GM12878 (cell line): ENCODE measurements around the gene SMARCD3. TPM values are rescaled to one million over a fixed set of nuclear protein-coding genes. Genes with fewer than 3 reads are reported as not detected.

Experiments
- ATAC-seq: fragments of 200-7000 bp; cut with Tn5 transposase; 3 replicates; pipeline ENCODE4 v1.9.1; 2020; ENCODE audit warnings: mild to moderate bottlenecking, moderate library complexity
- Bru-seq: library from RNA; stranded (reverse); fragments of 400-500 nt; gene quantifications from one replicate; lab custom pipeline; 2021; lab: Mats Ljungman, UMichigan
- BruChase-seq, 2 experiments: library from RNA; stranded (reverse); fragments of 400-500 nt; gene quantifications; one replicate each; lab custom pipeline; 2021; lab: Mats Ljungman, UMichigan
- BruUV-seq: library from RNA; stranded (reverse); fragments of 400-500 nt; replicated peaks from 2 replicates; lab custom pipeline; 2021; lab: Mats Ljungman, UMichigan
- CTCF ChIA-PET: fragments of 300-600 bp; sonication (Branson Sonifier 250); formaldehyde crosslinking; extraction: SDS; loops from one replicate; lab custom pipeline; 2021; ENCODE audit warnings: inconsistent platforms; lab: Yijun Ruan, JAX
- POLR2A ChIA-PET: fragments of 350-600 bp; formaldehyde crosslinking; extraction: SDS; loops from one replicate; lab custom pipeline; 2021; ENCODE audit warnings: inconsistent platforms; lab: Charles Lee
- RAD21 ChIA-PET: fragments of 300-600 bp; sonication (Branson Sonifier 250); formaldehyde crosslinking; loops from one replicate; lab custom pipeline; 2023; ENCODE audit warnings: antibody characterized with exemption; ENCODE audit not compliant: unreplicated experiment; lab: Charles Lee
- SMC1A ChIA-PET: fragments of 300-600 bp; sonication (Branson Sonifier 250); formaldehyde crosslinking; loops from one replicate; lab custom pipeline; 2023; ENCODE audit not compliant: unreplicated experiment, uncharacterized antibody; lab: Charles Lee
- DNase-seq: peaks from one replicate; pipeline ENCODE4 v3.0.0-alpha.2; 2011; ENCODE audit warnings: low read depth, low spot score
- FAIRE-seq: peaks from 3 replicates; lab custom pipeline; 2011; peaks lifted over from hg19 to GRCh38; lab: Jason Lieb, UNC
- H2AFZ ChIP-seq: 2 replicates; pipeline ENCODE4 v1.6.0; 2011; ENCODE audit warnings: low read depth, low read length, control low read depth; ENCODE audit not compliant: control insufficient read depth
- H3K27ac ChIP-seq: 2 replicates; pipeline ENCODE4 v1.5.1; 2011; ENCODE audit warnings: control low read depth; ENCODE audit not compliant: control insufficient read depth, insufficient read depth
- H3K27me3 ChIP-seq, 2 experiments: replicated peaks in 1 of 2; 2 replicates each; pipeline versions ENCODE4 v1.6.0 to v1.6.1; 2011; ENCODE audit warnings: low read length in 1 of 2; ENCODE audit not compliant: control insufficient read depth in 2 of 2, insufficient read depth in 2 of 2
- H3K36me3 ChIP-seq, 2 experiments: 2 replicates each; pipeline ENCODE4 v1.5.1; 2011; ENCODE audit warnings: low read length in 1 of 2; ENCODE audit not compliant: control insufficient read depth in 2 of 2, insufficient read depth in 2 of 2
- H3K4me1 ChIP-seq: 2 replicates; pipeline ENCODE4 v1.6.1; 2011; ENCODE audit warnings: mild to moderate bottlenecking, low read length, moderate library complexity, mixed read lengths; ENCODE audit not compliant: control insufficient read depth, insufficient read depth
- H3K4me2 ChIP-seq: 2 replicates; pipeline ENCODE4 v1.6.0; 2011; ENCODE audit warnings: control low read depth; ENCODE audit not compliant: control insufficient read depth, insufficient read depth
- H3K4me3 ChIP-seq: fragments of 200-600 bp; sonication (generic); 2 replicates; pipeline ENCODE4 v1.5.1; 2016
- H3K79me2 ChIP-seq: 2 replicates; pipeline ENCODE4 v1.6.0; 2011; ENCODE audit warnings: low read length; ENCODE audit not compliant: control insufficient read depth, insufficient read depth
- H3K9ac ChIP-seq: 2 replicates; pipeline ENCODE4 v1.8.0; 2011; ENCODE audit warnings: low read length, control low read depth, mixed read lengths; ENCODE audit not compliant: control insufficient read depth, insufficient read depth
- H3K9me3 ChIP-seq: replicated peaks from 3 replicates; pipeline ENCODE4 v1.5.1; 2011; ENCODE audit warnings: mild to moderate bottlenecking, low read length; ENCODE audit not compliant: control insufficient read depth, insufficient read depth
- H4K20me1 ChIP-seq: 2 replicates; pipeline ENCODE4 v1.6.0; 2011; ENCODE audit not compliant: control insufficient read depth, insufficient read depth
- FOXM1 ChIP-seq: IDR thresholded peaks from 2 replicates; pipeline ENCODE4 v1.6.1; 2012; ENCODE audit warnings: low read depth, mild to moderate bottlenecking, inconsistent platforms, low read length, moderate library complexity
- HDAC6 ChIP-seq: fragments of 200-600 bp; sonication (generic); IDR thresholded peaks from one replicate; pipeline ENCODE4 v1.8.0; 2017; ENCODE audit warnings: antibody characterized with exemption; ENCODE audit not compliant: unreplicated experiment
- IKZF1 ChIP-seq: fragments of 450-650 bp; conservative IDR thresholded peaks from 2 replicates; pipeline ENCODE4 v1.6.1; 2017; ENCODE audit warnings: antibody characterized with exemption, mild to moderate bottlenecking
- KAT2A ChIP-seq: conservative IDR thresholded peaks from 2 replicates; pipeline ENCODE4 v1.6.1; 2011; ENCODE audit warnings: low read depth, low read length; ENCODE audit not compliant: control insufficient read depth
- KLF5 ChIP-seq: fragments of 450-650 bp; IDR thresholded peaks from 2 replicates; pipeline ENCODE4 v1.6.1; 2014; ENCODE audit warnings: mild to moderate bottlenecking; ENCODE audit not compliant: partially characterized antibody
- LARP7 ChIP-seq: fragments of 450-650 bp; IDR thresholded peaks from 2 replicates; pipeline ENCODE4 v1.6.1; 2017; ENCODE audit warnings: mild to moderate bottlenecking
- MTA2 ChIP-seq: fragments of 450-650 bp; IDR thresholded peaks from 2 replicates; pipeline ENCODE4 v1.6.1; 2016; ENCODE audit warnings: low read depth, mild to moderate bottlenecking, moderate library complexity
- NR2F1 ChIP-seq: fragments of 450-650 bp; conservative IDR thresholded peaks from 2 replicates; pipeline ENCODE4 v1.6.1; 2017; ENCODE audit warnings: mild to moderate bottlenecking
- RFX5 ChIP-seq: IDR thresholded peaks from 2 replicates; pipeline ENCODE4 v1.6.1; 2011; ENCODE audit warnings: low read depth, low read length, improper control_type of control experiment
- SIX5 ChIP-seq: IDR thresholded peaks from 2 replicates; pipeline ENCODE4 v1.6.1; 2011; ENCODE audit warnings: mild to moderate bottlenecking, low read depth, low read length, moderate library complexity; ENCODE audit not compliant: severe bottlenecking
- SPI1 ChIP-seq: IDR thresholded peaks from 2 replicates; pipeline ENCODE4 v1.6.1; 2011; ENCODE audit warnings: low read depth, mild to moderate bottlenecking, low read length, moderate library complexity, borderline replicate concordance; ENCODE audit not compliant: insufficient read depth
- SREBF2 ChIP-seq: IDR thresholded peaks from 2 replicates; pipeline ENCODE4 v1.6.1; 2012; ENCODE audit warnings: mild to moderate bottlenecking, low read length
- SUZ12 ChIP-seq: fragments of 200-600 bp; sonication (generic); IDR thresholded peaks from one replicate; pipeline ENCODE4 v1.6.1; 2018; ENCODE audit warnings: antibody characterized with exemption, mild to moderate bottlenecking; ENCODE audit not compliant: unreplicated experiment
- TAF1 ChIP-seq: IDR thresholded peaks from 2 replicates; pipeline ENCODE4 v1.6.1; 2011; ENCODE audit warnings: mild to moderate bottlenecking, low read depth, low read length, borderline replicate concordance
- TARDBP ChIP-seq: IDR thresholded peaks from 2 replicates; pipeline ENCODE4 v1.6.1; 2016; ENCODE audit warnings: borderline replicate concordance
- WGBS: methylation state at CpG from one replicate; pipeline ENCODE4 v1.1.6; 2016; ENCODE audit warnings: low lambda C conversion rate; ENCODE audit not compliant: insufficient replicate concordance, insufficient coverage; ENCODE audit errors: missing lambda C conversion rate; 5-methylcytosine and 5-hydroxymethylcytosine counted together
- in situ Hi-C: fragments of 300-500 bp; cut with MboI; formaldehyde crosslinking; loops from 9 replicates; pipeline ENCODE4 v1.14.3; 2018; ENCODE audit warnings: mixed read lengths
- intact Hi-C: fragments of 100-400 bp; cut with micrococcal nuclease; formaldehyde crosslinking; loops from one replicate; pipeline ENCODE4 v1.14.2; 2022; ENCODE audit not compliant: unreplicated experiment
- long read RNA-seq, 2 experiments: library from polyadenylated mRNA; unstranded; transcript quantifications; one replicate each; pipeline ENCODE4 v2.0.0, GENCODE V29; 2019 to 2020
- polyA minus RNA-seq, 3 experiments: library from RNA; depleted of rRNA, polyadenylated mRNA; stranded (reverse); fragments of >200 nt; gene quantifications; 2 replicates each; pipeline ENCODE4 v1.2.3, GENCODE V29; 2011
- polyA plus RNA-seq, 11 experiments: library from polyadenylated mRNA; depleted of rRNA in 4 of 11; unstranded in 6 of 11; stranded (reverse) in 5 of 11; fragments of >200 nt; fragmentation: Nextera tagmentation in 4 of 11; fragmentation: Illumina TruSeq in 1 of 11; extraction: Ambion mirVana in 4 of 11; extraction: Trizol in 1 of 11; gene quantifications; 1 replicate in 1 of 11; 2 replicates in 10 of 11; pipeline versions ENCODE4 v1.2.1 to v1.2.3, GENCODE V29; 2011 to 2016; ENCODE audit warnings: inconsistent platforms in 2 of 11, missing spikeins in 2 of 11, low read depth in 1 of 11
- total RNA-seq, 4 experiments: library from RNA; depleted of rRNA in 3 of 4; stranded (reverse); fragments of >200 nt in 3 of 4; fragmentation: Illumina TruSeq in 1 of 4; extraction: Trizol in 1 of 4; gene quantifications; 2 replicates each; pipeline versions ENCODE4 v1.2.1 to v1.2.3, GENCODE V29; 2013 to 2021
- TF ChIP-seq, protein P1 (sequence below): IDR thresholded peaks from 2 replicates; pipeline ENCODE4 v1.6.1; 2012; ENCODE audit warnings: low read depth, low read length, improper control_type of control experiment
- TF ChIP-seq, protein P2 (sequence below): fragments of 450-650 bp; formaldehyde crosslinking; IDR thresholded peaks from 2 replicates; pipeline ENCODE4 v1.4.0; 2020; ENCODE audit warnings: mild to moderate bottlenecking, moderate library complexity

Gene SMARCD3
- total RNA-seq (2013; cell fraction: nucleolus; rRNA removed), result not detected in 2 replicates
- total RNA-seq (2014; rRNA removed) (0.11 TPM in 1 of 2 replicates, not detected in the other), total RNA-seq (2014; rRNA removed; fragmentation: Illumina TruSeq; extraction: Trizol) (0.13 and 0.14 TPM in 2 replicates), total RNA-seq (2021) (0.51 and 1.4 TPM in 2 replicates), polyA plus RNA-seq (2011; rRNA removed) (0.17 and 0.18 TPM in 2 replicates), polyA plus RNA-seq (2014; fragmentation: Illumina TruSeq; extraction: Trizol) (0.12 and 0.86 TPM in 2 replicates), polyA plus RNA-seq (2014; fragmentation: Nextera tagmentation; extraction: Ambion mirVana) (under 1 TPM; 0.11 TPM), polyA plus RNA-seq (2014; rRNA removed) (0.34 and 0.63 TPM in 2 replicates), polyA plus RNA-seq (2016; fragmentation: Nextera tagmentation; extraction: Ambion mirVana) (under 1 TPM; 0.39 to 0.81 TPM), polyA minus RNA-seq (2011; rRNA and poly(A)+ RNA removed) (not detected in 2 replicates), Bru-seq, nascent RNA (percentile 8 among the genes with signal in this experiment), BruChase-seq, experiment 1, labeled RNA remaining after a 6-hour chase (not detected), BruChase-seq, experiment 2, labeled RNA remaining after a 2-hour chase (percentile 7 among the genes with signal in this experiment)
- polyA plus RNA-seq (2011; ENCODE audit: low read depth), result 1.7 TPM
- 0.17 and 1.4 TPM in 2 replicates for polyA plus RNA-seq (2011; cell fraction: cytosol; rRNA removed)
- 0.79 and 1.0 TPM in 2 replicates for polyA plus RNA-seq (2011; cell fraction: nucleus; rRNA removed)
- 3.2 and 3.6 TPM in 2 replicates for polyA plus RNA-seq (2012)
- not detected in 2 replicates for polyA minus RNA-seq (2011; cell fraction: cytosol; rRNA and poly(A)+ RNA removed)
- polyA minus RNA-seq (2011; cell fraction: nucleus; rRNA and poly(A)+ RNA removed), result not detected in 2 replicates
- long read RNA-seq, experiment 1, result 0 reads
- long read RNA-seq, experiment 2, result 0 reads

DNA sequence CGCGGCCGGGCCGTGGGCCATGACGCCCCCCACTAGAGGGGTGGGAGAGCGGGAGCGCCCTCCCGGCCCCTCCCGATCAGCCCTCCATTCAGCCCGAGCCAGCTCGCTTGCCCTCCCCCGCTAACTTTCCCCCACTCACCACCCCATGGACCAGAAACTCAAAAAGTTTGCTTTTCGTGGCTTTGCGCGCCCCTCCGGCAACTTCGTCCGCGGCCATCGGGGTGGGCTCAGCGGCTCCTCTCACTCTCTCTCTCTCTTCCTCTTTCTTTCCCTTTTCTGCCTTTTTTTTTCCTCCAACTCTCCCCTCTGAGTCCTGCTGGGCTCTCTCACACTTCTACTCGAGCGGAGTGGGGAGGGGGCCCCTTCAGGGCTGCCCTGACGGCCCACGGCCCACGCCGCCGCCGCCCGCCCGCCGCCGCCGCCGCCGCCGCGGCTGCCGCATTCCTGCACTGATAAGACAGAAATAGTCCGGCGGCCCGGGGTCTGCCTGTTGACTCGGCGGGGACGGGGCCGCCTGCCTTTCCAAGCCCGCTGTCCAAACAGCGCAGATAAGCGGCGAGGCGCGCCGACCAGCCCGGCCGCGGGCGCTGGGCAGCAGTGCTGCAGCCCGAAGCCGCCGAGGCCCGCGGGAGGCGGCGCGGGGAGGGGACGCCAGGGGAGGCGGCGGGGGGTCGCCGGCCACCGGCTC is at the start of gene SMARCD3:
SMARCD3 (minus strand) TSS at position 349 of the 688 bp plus-strand sequence; CDS start at position 217, 132 bp downstream.
- no peak for ATAC-seq
- WGBS, result under 1% methylated on average over 51 of the region's 71 CpGs
- POLR2A ChIA-PET, result no interaction called here
- TF ChIP-seq SIX5, result no peak
- TF ChIP-seq MTA2, result no peak
- no peak for TF ChIP-seq NR2F1
- no peak for TF ChIP-seq SREBF2
- TF ChIP-seq FOXM1, result no peak
- no peak for TF ChIP-seq SPI1
- no peak for TF ChIP-seq TAF1
- no peak for TF ChIP-seq KLF5
- TF ChIP-seq SUZ12, result peak; percentile 99
- TF ChIP-seq RFX5, result no peak
- TF ChIP-seq, protein P1, sequence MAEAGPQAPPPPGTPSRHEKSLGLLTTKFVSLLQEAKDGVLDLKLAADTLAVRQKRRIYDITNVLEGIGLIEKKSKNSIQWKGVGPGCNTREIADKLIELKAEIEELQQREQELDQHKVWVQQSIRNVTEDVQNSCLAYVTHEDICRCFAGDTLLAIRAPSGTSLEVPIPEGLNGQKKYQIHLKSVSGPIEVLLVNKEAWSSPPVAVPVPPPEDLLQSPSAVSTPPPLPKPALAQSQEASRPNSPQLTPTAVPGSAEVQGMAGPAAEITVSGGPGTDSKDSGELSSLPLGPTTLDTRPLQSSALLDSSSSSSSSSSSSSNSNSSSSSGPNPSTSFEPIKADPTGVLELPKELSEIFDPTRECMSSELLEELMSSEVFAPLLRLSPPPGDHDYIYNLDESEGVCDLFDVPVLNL, result no peak
- peak; percentile 19; the same call in 1 of the 2 replicates for TF ChIP-seq LARP7
- TF ChIP-seq TARDBP, result no peak
- TF ChIP-seq IKZF1, result 0 out of 2 replicates have a peak, but pooled peaks have one; percentile 19
- no peak for TF ChIP-seq KAT2A
- TF ChIP-seq, protein P2, sequence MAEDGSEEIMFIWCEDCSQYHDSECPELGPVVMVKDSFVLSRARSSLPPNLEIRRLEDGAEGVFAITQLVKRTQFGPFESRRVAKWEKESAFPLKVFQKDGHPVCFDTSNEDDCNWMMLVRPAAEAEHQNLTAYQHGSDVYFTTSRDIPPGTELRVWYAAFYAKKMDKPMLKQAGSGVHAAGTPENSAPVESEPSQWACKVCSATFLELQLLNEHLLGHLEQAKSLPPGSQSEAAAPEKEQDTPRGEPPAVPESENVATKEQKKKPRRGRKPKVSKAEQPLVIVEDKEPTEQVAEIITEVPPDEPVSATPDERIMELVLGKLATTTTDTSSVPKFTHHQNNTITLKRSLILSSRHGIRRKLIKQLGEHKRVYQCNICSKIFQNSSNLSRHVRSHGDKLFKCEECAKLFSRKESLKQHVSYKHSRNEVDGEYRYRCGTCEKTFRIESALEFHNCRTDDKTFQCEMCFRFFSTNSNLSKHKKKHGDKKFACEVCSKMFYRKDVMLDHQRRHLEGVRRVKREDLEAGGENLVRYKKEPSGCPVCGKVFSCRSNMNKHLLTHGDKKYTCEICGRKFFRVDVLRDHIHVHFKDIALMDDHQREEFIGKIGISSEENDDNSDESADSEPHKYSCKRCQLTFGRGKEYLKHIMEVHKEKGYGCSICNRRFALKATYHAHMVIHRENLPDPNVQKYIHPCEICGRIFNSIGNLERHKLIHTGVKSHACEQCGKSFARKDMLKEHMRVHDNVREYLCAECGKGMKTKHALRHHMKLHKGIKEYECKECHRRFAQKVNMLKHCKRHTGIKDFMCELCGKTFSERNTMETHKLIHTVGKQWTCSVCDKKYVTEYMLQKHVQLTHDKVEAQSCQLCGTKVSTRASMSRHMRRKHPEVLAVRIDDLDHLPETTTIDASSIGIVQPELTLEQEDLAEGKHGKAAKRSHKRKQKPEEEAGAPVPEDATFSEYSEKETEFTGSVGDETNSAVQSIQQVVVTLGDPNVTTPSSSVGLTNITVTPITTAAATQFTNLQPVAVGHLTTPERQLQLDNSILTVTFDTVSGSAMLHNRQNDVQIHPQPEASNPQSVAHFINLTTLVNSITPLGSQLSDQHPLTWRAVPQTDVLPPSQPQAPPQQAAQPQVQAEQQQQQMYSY (CRISPR knock-in tag), result no peak
- TF ChIP-seq HDAC6, result no peak

More for the DNA sequence above, at the start of gene SMARCD3:
- H4K20me1 ChIP-seq, result no peaks in the 10 kb centered on the region
- H3K9me3 ChIP-seq, result no peaks in the 10 kb centered on the region
- in situ Hi-C loops (no loop called here), intact Hi-C loops (no loop called here)
- FAIRE-seq (no peak), DNase-seq (no peak)
- H3K4me1 ChIP-seq, result peaks cover 12% of the 10 kb centered on the region
- peak within 1 kb of the TSS; percentile 14; the same call in 1 of the 2 replicates for H3K4me2 ChIP-seq
- no peak within 1 kb of the TSS for H3K27ac ChIP-seq
- ChIA-PET SMC1A (no interaction called here), RAD21 (no interaction called here), CTCF (interaction anchor here (0.7 to 1.1 kb wide), 2 partner anchors 50 to 204 kb away, joined by 3 to 5 read pairs; no protein-coding TSS in a partner anchor)
- H3K9ac ChIP-seq, result no peak within 1 kb of the TSS
- H3K4me3 ChIP-seq, result no peak within 1 kb of the TSS
- H3K79me2 ChIP-seq, result no peaks in the 10 kb centered on the region
- BruUV-seq, result no TSS peak
- H3K27me3 ChIP-seq, result peaks cover 22 to 35% of the 10 kb centered on the region in 2 experiments
- H3K36me3 ChIP-seq, result no peaks in the 10 kb centered on the region
- H2AFZ ChIP-seq, result no peak within 1 kb of the TSS
